Vagina (tissue), 2 donors: ENCODE results near the gene CRYBG1. TPM values are rescaled to one million over a fixed set of nuclear protein-coding genes. Genes with fewer than 3 reads are reported as not detected.
A peak's percentile ranks its signal among the peaks of the same experiment; 100 is the strongest.

Experiments
- DNase-seq, 2 donors: peaks; one replicate each; pipeline ENCODE4 v3.0.0-alpha.2; 2017; ENCODE audit errors: extremely low spot score in 2 of 2
- H3K27ac ChIP-seq: fragments of 200-600 bp; sonication (generic); one replicate; pipeline ENCODE4 v1.5.1; 2019
- H3K27me3 ChIP-seq: fragments of 200-600 bp; sonication (generic); one replicate; pipeline ENCODE4 v1.5.1; 2019
- H3K36me3 ChIP-seq, 2 donors: fragments of 200-600 bp; sonication (generic); one replicate each; pipeline ENCODE4 v1.5.1; 2017 to 2019
- H3K4me1 ChIP-seq: fragments of 200-600 bp; sonication (generic); one replicate; pipeline ENCODE4 v1.5.1; 2019
- H3K4me3 ChIP-seq, 2 donors: fragments of 200-600 bp; sonication (generic); 1 replicate in 1 of 2; 2 replicates in 1 of 2; pipeline ENCODE4 v1.5.1; 2016 to 2019
- H3K9me3 ChIP-seq: fragments of 200-600 bp; sonication (generic); one replicate; pipeline ENCODE4 v1.5.1; 2019
- POLR2A ChIP-seq, 2 donors: fragments of 450-650 bp; IDR thresholded peaks; one replicate each; pipeline ENCODE4 v1.6.1; 2017; ENCODE audit warnings: antibody characterized with exemption in 2 of 2, mild to moderate bottlenecking in 2 of 2, moderate library complexity in 2 of 2
- POLR2AphosphoS5 ChIP-seq, 2 donors: sonication (generic); formaldehyde crosslinking; IDR thresholded peaks; one replicate each; pipeline ENCODE4 v1.9.0; 2017; ENCODE audit warnings: antibody characterized with exemption in 2 of 2, mild to moderate bottlenecking in 2 of 2, low read depth in 1 of 2; ENCODE audit not compliant: insufficient read depth in 1 of 2
- intact Hi-C: fragments of 100-400 bp; cut with DNase I; formaldehyde crosslinking; loops from one replicate; pipeline ENCODE4 v1.15.1; 2023
- total RNA-seq: library from RNA; depleted of rRNA; stranded (reverse); fragments of >200 nt; gene quantifications from one replicate; pipeline ENCODE4 v1.2.3, GENCODE V29; 2016
- TF ChIP-seq, protein P1 (sequence below), 3 experiments: fragments of 450-650 bp in 2 of 3; fragments of 200-600 bp in 1 of 3; sonication (generic) in 1 of 3; IDR thresholded peaks; one replicate each; pipeline ENCODE4 v1.5.1; 2017 to 2019; ENCODE audit warnings: antibody characterized with exemption in 3 of 3, mild to moderate bottlenecking in 2 of 3, moderate library complexity in 2 of 3

The CRYBG1 gene
- total RNA-seq, 1 donor from 2014 or later: 46.7 TPM

DNA sequence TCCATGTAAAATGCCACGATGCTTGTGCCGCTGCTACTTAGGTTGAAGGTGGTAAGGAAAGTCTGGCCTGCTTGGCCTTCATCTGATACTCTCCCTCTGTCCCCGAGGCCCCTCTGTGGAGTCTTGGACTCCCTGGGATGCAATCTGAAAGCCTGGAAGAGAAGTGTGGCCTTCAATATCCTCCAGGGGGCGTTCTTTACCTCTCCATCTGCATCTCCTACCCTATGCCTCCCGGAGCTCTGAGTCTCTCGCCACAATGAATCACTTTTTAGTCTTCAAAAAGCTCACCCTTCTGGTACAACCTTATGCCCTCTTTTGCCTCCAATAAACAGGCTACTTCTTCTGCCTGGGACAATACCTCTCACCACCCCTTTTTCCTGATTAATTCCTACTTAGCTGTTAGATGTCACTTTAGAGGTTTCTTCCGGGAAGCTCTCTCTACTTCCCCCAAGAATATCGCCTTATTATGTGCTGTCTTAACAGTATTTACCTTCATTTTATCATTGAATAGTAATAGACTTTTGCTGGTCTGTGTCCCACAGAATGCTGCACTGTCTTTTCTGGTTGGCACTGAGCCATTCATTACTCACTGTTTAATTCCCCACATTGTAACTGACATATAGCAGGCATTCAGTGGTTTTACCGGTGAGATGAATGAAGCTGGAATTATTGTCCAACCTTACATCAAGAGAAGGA lies 21.0 kb upstream of the CRYBG1 start:
- DNase-seq: no peak
- TF ChIP-seq, protein P1, sequence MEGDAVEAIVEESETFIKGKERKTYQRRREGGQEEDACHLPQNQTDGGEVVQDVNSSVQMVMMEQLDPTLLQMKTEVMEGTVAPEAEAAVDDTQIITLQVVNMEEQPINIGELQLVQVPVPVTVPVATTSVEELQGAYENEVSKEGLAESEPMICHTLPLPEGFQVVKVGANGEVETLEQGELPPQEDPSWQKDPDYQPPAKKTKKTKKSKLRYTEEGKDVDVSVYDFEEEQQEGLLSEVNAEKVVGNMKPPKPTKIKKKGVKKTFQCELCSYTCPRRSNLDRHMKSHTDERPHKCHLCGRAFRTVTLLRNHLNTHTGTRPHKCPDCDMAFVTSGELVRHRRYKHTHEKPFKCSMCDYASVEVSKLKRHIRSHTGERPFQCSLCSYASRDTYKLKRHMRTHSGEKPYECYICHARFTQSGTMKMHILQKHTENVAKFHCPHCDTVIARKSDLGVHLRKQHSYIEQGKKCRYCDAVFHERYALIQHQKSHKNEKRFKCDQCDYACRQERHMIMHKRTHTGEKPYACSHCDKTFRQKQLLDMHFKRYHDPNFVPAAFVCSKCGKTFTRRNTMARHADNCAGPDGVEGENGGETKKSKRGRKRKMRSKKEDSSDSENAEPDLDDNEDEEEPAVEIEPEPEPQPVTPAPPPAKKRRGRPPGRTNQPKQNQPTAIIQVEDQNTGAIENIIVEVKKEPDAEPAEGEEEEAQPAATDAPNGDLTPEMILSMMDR (IDR thresholded peaks at IDR 0.05): peak; percentile 25 to 40 (median 28)
- TF ChIP-seq POLR2A (IDR thresholded peaks at IDR 0.05): no peak
- no peak for TF ChIP-seq POLR2AphosphoS5 (IDR thresholded peaks at IDR 0.05; ENCODE audit: insufficient read depth in 1 of 2, low read depth in 1 of 2)
- no peak overlapping the region for H3K4me3 ChIP-seq
- H3K27ac ChIP-seq: no peak overlapping the region
- intact Hi-C loops: loop anchor here (10.0 kb wide), 1 partner anchor 225 kb away; no protein-coding TSS in a partner anchor
- H3K4me1 ChIP-seq: no peaks in the 10 kb centered on the region
- H3K9me3 ChIP-seq: no peaks in the 10 kb centered on the region
- no peaks in the 10 kb centered on the region for H3K36me3 ChIP-seq
- H3K27me3 ChIP-seq: no peaks in the 10 kb centered on the region

DNA sequence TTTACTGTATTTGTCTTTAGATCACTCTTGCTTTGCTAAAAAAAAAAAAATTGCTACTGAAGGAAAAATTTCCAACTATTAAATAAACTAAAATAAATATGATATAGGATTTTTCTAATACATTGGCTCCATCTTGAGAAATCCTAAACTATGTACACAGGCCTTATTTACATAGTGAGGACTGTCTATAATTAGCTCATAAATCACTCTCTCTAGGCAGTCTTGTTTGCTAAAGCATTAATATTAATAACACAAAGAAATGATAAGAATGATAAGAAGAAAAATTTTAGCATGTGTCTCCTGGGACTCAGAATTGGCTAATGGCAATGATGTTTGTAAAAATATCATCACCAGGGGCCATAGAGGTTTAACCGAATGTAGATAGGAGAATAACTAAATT lies 13.3 kb upstream of the CRYBG1 start:
- Histone ChIP-seq H3K4me1 (no peaks in the 10 kb centered on the region), H3K27me3 (no peaks in the 10 kb centered on the region), H3K36me3 (no peaks in the 10 kb centered on the region), H3K9me3 (no peaks in the 10 kb centered on the region), H3K27ac (no peak overlapping the region), H3K4me3 (no peak overlapping the region)
- TF ChIP-seq POLR2A (IDR thresholded peaks at IDR 0.05) (no peak), POLR2AphosphoS5 (IDR thresholded peaks at IDR 0.05; ENCODE audit: insufficient read depth in 1 of 2, low read depth in 1 of 2) (no peak)
- TF ChIP-seq, protein P1 (IDR thresholded peaks at IDR 0.05): no peak
- intact Hi-C loops: loop anchor here (10.0 kb wide), 1 partner anchor 218 kb away; no protein-coding TSS in a partner anchor
- DNase-seq: no peak

DNA sequence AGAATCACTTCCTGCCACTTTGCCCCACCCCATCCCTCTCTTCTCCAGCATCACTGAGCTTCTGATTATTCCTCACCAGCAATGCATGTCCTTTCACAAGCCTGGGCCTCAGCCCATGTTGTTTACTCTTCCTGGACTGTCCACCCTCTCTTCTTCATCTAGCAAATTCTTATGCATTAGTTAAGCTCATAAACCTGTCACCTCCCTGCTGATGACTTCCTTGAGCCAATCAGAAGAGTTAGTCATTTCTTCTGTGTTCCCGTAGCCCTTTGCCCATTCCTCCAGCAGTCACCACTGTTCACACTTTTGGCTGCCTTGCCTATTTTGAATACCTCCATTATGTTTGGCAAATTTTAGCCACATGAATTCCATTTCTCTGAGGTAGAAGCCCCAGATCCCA lies 4.1 kb upstream of the CRYBG1 start:
- H3K27me3 ChIP-seq: no peaks in the 10 kb centered on the region
- H3K27ac ChIP-seq: no peak overlapping the region
- DNase-seq: no peak
- H3K4me3 ChIP-seq: no peak overlapping the region
- peaks cover 17% of the 10 kb centered on the region for H3K4me1 ChIP-seq
- TF ChIP-seq, protein P1 (IDR thresholded peaks at IDR 0.05): no peak
- TF ChIP-seq POLR2AphosphoS5 (IDR thresholded peaks at IDR 0.05; ENCODE audit: insufficient read depth in 1 of 2, low read depth in 1 of 2): no peak
- no peak for TF ChIP-seq POLR2A (IDR thresholded peaks at IDR 0.05)
- no peaks in the 10 kb centered on the region for H3K9me3 ChIP-seq
- no peaks in the 10 kb centered on the region for H3K36me3 ChIP-seq
- intact Hi-C loops: no loop called here

DNA sequence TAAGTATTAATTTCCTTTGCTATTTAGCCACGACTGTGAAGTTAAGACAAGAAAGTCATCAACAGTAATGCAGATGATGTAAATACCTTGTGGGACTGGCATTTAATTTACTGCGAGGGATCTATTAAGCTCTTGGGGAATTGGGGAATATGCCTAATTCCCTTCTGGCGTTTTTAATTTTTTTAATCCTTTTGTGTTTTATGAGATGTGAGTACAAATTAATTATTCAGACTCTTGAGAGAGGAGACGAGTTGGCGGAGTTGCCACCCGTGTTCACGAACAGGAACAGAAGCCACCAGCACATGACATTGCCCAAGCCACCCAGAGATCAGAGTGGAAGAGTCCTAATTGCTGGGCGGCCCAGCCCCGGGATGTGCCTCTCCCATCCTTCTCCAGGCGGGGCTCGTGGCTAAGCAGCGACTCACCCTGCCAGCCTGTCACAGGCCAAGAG lies 533 bp upstream of the CRYBG1 start:
- Histone ChIP-seq H3K27ac (no peak overlapping the region), H3K4me1 (peaks cover 18% of the 10 kb centered on the region), H3K27me3 (no peaks in the 10 kb centered on the region), H3K36me3 (no peaks in the 10 kb centered on the region), H3K9me3 (no peaks in the 10 kb centered on the region), H3K4me3 (peak overlapping the region; percentile 47 to 65)
- intact Hi-C loops: no loop called here
- TF ChIP-seq POLR2A (IDR thresholded peaks at IDR 0.05) (no peak), POLR2AphosphoS5 (IDR thresholded peaks at IDR 0.05; ENCODE audit: insufficient read depth in 1 of 2, low read depth in 1 of 2) (no peak)
- TF ChIP-seq, protein P1 (IDR thresholded peaks at IDR 0.05): no peak
- no peak for DNase-seq

DNA sequence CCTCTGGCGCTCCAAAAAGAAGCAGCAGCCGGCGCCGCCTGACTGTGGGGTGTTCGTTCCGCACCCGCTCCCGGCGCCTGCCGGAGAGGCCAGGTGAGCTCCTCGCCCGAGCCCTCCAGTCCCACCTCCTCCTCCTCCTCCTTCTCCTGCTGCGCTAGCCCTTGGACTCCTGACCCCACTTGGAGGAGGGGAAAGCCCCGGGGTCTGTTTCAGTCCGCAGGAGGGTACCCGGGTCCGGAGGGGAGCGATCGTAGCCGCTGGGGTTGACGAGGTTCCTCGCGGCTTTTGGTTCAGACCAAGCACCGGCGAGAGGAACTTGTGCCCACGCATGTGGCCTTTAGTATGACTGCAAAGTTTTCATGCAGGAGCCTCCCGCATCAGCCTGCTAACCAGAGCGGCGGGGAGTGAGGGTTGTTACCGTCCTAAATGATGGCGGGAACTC lies 493 bp downstream of the CRYBG1 start:
- no peaks in the 10 kb centered on the region for H3K27me3 ChIP-seq
- TF ChIP-seq, protein P1 (IDR thresholded peaks at IDR 0.05): no peak
- TF ChIP-seq POLR2A (IDR thresholded peaks at IDR 0.05) (no peak), POLR2AphosphoS5 (IDR thresholded peaks at IDR 0.05; ENCODE audit: insufficient read depth in 1 of 2, low read depth in 1 of 2) (no peak)
- H3K4me1 ChIP-seq: peaks cover 18% of the 10 kb centered on the region
- peak overlapping the region; percentile 47 to 65 for H3K4me3 ChIP-seq
- no peak for DNase-seq
- H3K27ac ChIP-seq: no peak overlapping the region
- H3K36me3 ChIP-seq: no peaks in the 10 kb centered on the region
- no peaks in the 10 kb centered on the region for H3K9me3 ChIP-seq
- intact Hi-C loops: no loop called here
